MM.1S (cell line): Measurements from ENCODE around the gene DLX6.

ENCODE experiments used
- DNase-seq: peaks from one replicate; pipeline ENCODE4 v3.0.0-alpha.2; 2015
- H2AFZ ChIP-seq: fragments of 300-600 bp; sonication (generic); 2 replicates; pipeline ENCODE4 v1.6.0; 2016; ENCODE audit warnings: antibody characterized with exemption, low read length
- H3F3A ChIP-seq: fragments of 300-600 bp; sonication (generic); 2 replicates; pipeline ENCODE4 v1.6.1; 2016; ENCODE audit warnings: mild to moderate bottlenecking, antibody characterized with exemption, low read length, moderate library complexity, mixed read lengths; ENCODE audit not compliant: insufficient read depth
- H3K27ac ChIP-seq: fragments of 300-600 bp; sonication (generic); 2 replicates; pipeline ENCODE4 v1.5.1; 2016; ENCODE audit warnings: mild to moderate bottlenecking, low read length
- H3K27me3 ChIP-seq: fragments of 300-600 bp; sonication (generic); replicated peaks from 2 replicates; pipeline ENCODE4 v1.6.0; 2016; ENCODE audit warnings: low read length; ENCODE audit not compliant: insufficient read depth
- H3K36me3 ChIP-seq: fragments of 300-600 bp; sonication (generic); replicated peaks from 2 replicates; pipeline ENCODE4 v1.6.1; 2016; ENCODE audit warnings: mild to moderate bottlenecking, low read length, mixed read lengths; ENCODE audit not compliant: insufficient read depth
- H3K4me1 ChIP-seq: fragments of 300-600 bp; sonication (generic); 2 replicates; pipeline ENCODE4 v1.6.1; 2016; ENCODE audit warnings: low read length, mixed read lengths
- H3K4me2 ChIP-seq: fragments of 300-600 bp; sonication (generic); 2 replicates; pipeline ENCODE4 v1.6.0; 2016; ENCODE audit warnings: low read depth, low read length
- H3K4me3 ChIP-seq: fragments of 300-600 bp; sonication (generic); 2 replicates; pipeline ENCODE4 v1.5.1; 2016; ENCODE audit warnings: low read length, mixed read lengths
- H3K79me2 ChIP-seq: fragments of 300-600 bp; sonication (generic); 2 replicates; pipeline ENCODE4 v1.6.1; 2016; ENCODE audit warnings: mixed run types, low read length, mixed read lengths
- H3K9ac ChIP-seq: fragments of 300-600 bp; sonication (generic); 2 replicates; pipeline ENCODE4 v1.6.1; 2016; ENCODE audit warnings: low read length, mixed read lengths
- H3K9me2 ChIP-seq: fragments of 300-600 bp; sonication (generic); replicated peaks from 2 replicates; pipeline ENCODE4 v1.6.1; 2016; ENCODE audit warnings: mild to moderate bottlenecking, low read length, mixed read lengths; ENCODE audit not compliant: insufficient read depth
- H3K9me3 ChIP-seq: fragments of 300-600 bp; sonication (generic); replicated peaks from 2 replicates; pipeline ENCODE4 v1.6.1; 2016; ENCODE audit warnings: mild to moderate bottlenecking, low read length, mixed read lengths; ENCODE audit not compliant: insufficient read depth
- H4K20me1 ChIP-seq: fragments of 300-600 bp; sonication (generic); 2 replicates; pipeline ENCODE4 v1.6.1; 2016; ENCODE audit warnings: mild to moderate bottlenecking, low read length, moderate library complexity, mixed read lengths; ENCODE audit not compliant: insufficient read depth
- EZH2 ChIP-seq: fragments of 300-600 bp; sonication (generic); optimal IDR thresholded peaks from 2 replicates; pipeline ENCODE3; 2017; ENCODE audit warnings: low read depth, mild to moderate bottlenecking, antibody characterized with exemption, low read length, mixed read lengths
- EZH2phosphoT487 ChIP-seq: fragments of 300-600 bp; sonication (generic); IDR thresholded peaks from 2 replicates; pipeline ENCODE4 v1.6.1; 2018; ENCODE audit warnings: antibody characterized with exemption, low read length
- TF ChIP-seq, protein P1 (sequence below): fragments of 300-600 bp; sonication (generic); IDR thresholded peaks from 2 replicates; pipeline ENCODE4 v1.5.1; 2016; ENCODE audit warnings: antibody characterized with exemption, low read length, mixed read lengths

Gene DLX6

DNA sequence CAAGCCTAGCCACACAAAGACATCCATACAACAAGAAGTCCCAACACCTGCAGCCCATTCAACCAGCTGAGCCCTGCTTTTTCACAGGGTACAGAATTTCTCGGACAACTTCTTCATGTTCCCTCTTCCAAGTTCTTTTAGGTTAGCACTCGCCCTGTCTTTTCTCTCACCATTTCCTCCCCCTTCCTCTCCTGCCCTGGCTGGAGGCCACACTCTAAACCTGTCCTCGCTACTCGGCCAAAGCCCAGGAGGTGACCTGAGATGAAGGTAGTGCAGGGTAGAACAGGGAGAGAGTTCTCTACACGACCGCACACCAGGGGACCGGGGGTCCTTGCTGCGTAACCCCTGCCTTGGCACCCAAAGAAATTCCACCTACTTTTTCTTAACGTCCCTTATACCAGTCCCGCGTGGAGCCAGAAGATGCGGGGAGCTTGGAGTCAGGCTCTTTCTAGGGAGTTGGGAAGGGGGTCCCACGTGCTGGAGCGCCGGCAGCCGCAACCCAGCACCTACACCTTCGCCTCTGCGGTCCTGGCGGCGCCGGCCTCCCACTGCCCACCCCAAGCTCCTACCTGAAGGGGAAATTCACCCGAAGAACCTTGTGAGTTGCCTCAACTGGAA is 16.0 kb upstream of the DLX6 start:
- Histone ChIP-seq H4K20me1 (no peaks in the 10 kb centered on the region), H3K4me1 (no peaks in the 10 kb centered on the region), H2AFZ (no peak overlapping the region), H3K36me3 (no peaks in the 10 kb centered on the region), H3F3A (no peaks in the 10 kb centered on the region), H3K4me2 (no peak overlapping the region), H3K9me2 (no peaks in the 10 kb centered on the region), H3K4me3 (no peak overlapping the region), H3K9ac (no peak overlapping the region), H3K9me3 (no peaks in the 10 kb centered on the region), H3K27me3 (no peaks in the 10 kb centered on the region), H3K27ac (no peak overlapping the region), H3K79me2 (no peaks in the 10 kb centered on the region)
- TF ChIP-seq EZH2phosphoT487 (no peak), EZH2 (no peak)
- TF ChIP-seq, protein P1, sequence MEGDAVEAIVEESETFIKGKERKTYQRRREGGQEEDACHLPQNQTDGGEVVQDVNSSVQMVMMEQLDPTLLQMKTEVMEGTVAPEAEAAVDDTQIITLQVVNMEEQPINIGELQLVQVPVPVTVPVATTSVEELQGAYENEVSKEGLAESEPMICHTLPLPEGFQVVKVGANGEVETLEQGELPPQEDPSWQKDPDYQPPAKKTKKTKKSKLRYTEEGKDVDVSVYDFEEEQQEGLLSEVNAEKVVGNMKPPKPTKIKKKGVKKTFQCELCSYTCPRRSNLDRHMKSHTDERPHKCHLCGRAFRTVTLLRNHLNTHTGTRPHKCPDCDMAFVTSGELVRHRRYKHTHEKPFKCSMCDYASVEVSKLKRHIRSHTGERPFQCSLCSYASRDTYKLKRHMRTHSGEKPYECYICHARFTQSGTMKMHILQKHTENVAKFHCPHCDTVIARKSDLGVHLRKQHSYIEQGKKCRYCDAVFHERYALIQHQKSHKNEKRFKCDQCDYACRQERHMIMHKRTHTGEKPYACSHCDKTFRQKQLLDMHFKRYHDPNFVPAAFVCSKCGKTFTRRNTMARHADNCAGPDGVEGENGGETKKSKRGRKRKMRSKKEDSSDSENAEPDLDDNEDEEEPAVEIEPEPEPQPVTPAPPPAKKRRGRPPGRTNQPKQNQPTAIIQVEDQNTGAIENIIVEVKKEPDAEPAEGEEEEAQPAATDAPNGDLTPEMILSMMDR: no peak
- no peak for DNase-seq

DNA sequence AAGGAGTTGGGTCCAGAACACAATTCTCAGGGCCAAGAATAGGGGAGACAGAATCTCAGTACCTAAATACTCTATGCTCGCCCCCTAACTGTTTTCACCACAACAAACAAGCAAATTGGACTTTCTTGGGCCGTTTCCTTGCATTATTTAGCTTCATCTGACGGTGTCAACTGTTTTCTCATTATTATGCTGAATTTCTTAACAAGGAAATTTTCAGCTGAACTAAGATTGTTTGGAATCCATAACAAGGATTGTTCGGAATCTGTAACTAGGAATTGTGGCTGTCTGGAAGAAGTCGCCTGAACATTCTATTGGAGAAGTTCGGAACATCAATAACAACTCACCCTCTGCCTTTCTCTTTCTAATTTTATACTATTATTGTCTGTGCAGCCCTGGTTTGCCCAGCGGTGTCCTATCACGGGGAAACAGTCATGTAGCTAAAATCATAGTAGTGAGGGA is 15.5 kb upstream of the DLX6 start:
- H3K4me3 ChIP-seq: no peak overlapping the region
- H3K79me2 ChIP-seq: no peaks in the 10 kb centered on the region
- no peaks in the 10 kb centered on the region for H3F3A ChIP-seq
- no peaks in the 10 kb centered on the region for H4K20me1 ChIP-seq
- H3K9me2 ChIP-seq: no peaks in the 10 kb centered on the region
- TF ChIP-seq EZH2: no peak
- H3K36me3 ChIP-seq: no peaks in the 10 kb centered on the region
- no peaks in the 10 kb centered on the region for H3K4me1 ChIP-seq
- H3K4me2 ChIP-seq: no peak overlapping the region
- no peaks in the 10 kb centered on the region for H3K9me3 ChIP-seq
- no peaks in the 10 kb centered on the region for H3K27me3 ChIP-seq
- DNase-seq: no peak
- H2AFZ ChIP-seq: no peak overlapping the region
- H3K9ac ChIP-seq: no peak overlapping the region
- no peak overlapping the region for H3K27ac ChIP-seq

DNA sequence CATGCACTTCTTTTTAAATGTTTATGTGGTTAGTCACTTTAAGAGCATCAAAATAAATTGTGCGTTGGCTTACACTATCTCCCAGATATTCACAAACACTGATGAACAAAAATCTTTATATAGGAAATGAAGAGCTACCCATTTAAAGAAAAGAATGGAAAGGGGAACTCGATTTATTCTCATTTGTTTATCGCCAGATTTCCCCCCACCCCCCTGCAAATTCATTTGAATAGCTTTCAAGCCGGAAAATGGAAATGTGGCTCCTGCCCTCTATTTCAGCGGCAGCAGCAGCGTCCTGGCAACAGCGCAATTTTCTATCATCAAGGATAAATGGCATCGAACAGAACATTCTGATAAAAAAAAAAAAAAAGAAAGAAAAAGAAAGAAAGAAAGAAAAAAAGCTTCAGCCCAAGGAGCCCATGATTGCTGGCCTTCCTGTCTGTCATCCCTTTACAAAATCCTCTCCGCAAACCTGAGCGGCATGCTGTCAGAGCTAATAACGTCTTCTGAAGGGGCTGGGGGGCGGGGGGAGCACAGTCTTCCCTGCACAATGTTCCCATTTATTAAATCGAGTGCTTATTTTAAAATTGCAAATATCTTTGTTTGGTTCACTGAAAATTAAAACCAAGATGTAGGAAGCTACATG is 13.7 kb upstream of the DLX6 start:
- Histone ChIP-seq H3F3A (no peaks in the 10 kb centered on the region), H3K79me2 (no peaks in the 10 kb centered on the region), H2AFZ (no peak overlapping the region), H3K4me3 (no peak overlapping the region), H3K4me2 (no peak overlapping the region), H3K27me3 (no peaks in the 10 kb centered on the region), H3K9me3 (no peaks in the 10 kb centered on the region), H3K36me3 (no peaks in the 10 kb centered on the region), H3K27ac (no peak overlapping the region), H3K9ac (no peak overlapping the region), H3K4me1 (no peaks in the 10 kb centered on the region), H4K20me1 (no peaks in the 10 kb centered on the region), H3K9me2 (no peaks in the 10 kb centered on the region)
- DNase-seq: no peak
- no peak for TF ChIP-seq EZH2phosphoT487

DNA sequence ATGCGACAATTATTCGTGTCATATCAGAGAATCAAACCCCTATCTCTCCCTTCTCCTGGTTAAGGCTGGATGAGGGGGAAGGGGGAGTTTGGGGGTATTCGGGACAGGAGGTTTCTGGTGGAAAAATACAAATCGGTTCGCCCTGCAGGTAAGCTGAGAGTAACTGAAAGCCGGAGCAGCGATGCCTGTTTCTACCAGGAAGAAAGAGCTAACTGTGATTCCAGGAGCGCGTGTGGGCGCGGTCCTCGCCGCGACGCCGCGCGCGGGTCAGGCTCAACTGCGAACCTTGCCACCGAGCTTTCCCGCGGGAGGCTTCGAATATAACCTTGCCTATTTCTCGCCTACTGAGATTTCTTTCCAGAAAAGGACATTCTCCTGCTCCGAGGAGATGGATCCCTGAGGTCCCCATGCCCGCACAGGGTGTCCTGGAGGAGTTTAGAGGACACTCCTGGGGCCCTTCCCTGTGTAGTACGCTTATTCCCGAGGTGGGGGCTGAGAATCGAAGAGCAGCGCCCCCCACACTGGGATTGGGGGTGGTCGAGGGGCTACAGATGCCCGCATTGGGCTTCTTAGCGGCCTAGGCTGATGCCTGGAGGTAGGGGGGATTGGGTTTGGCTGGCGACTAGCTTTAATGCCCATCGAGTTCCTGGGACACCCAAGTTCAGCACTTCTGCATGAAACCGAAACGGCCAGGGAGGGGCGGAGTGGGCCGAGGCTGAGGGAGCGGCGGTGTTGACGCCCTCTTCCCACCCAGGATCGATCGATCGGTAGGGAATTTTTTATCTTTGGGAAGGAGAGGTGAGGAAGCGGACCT is 13.0 kb upstream of the DLX6 start:
- Histone ChIP-seq H3K9ac (no peak overlapping the region), H4K20me1 (no peaks in the 10 kb centered on the region), H3K9me2 (no peaks in the 10 kb centered on the region), H3K4me2 (no peak overlapping the region), H2AFZ (no peak overlapping the region), H3K36me3 (no peaks in the 10 kb centered on the region), H3F3A (no peaks in the 10 kb centered on the region), H3K27ac (no peak overlapping the region), H3K27me3 (no peaks in the 10 kb centered on the region), H3K4me3 (no peak overlapping the region), H3K9me3 (no peaks in the 10 kb centered on the region), H3K4me1 (no peaks in the 10 kb centered on the region), H3K79me2 (no peaks in the 10 kb centered on the region)
- DNase-seq: no peak
- TF ChIP-seq EZH2 (no peak), EZH2phosphoT487 (no peak)
- TF ChIP-seq, protein P1: no peak
